GM12801 (cell line): Measurements from ENCODE around the gene ZNF24.

Experiments
- CTCF ChIP-seq: IDR thresholded peaks from one replicate; pipeline ENCODE4 v1.5.1; 2011; ENCODE audit warnings: control low read depth; ENCODE audit not compliant: insufficient read length; ENCODE audit errors: extremely low read depth

ZNF24 gene

GRCh38 chr18:35322486-35323458, 21.4 kb downstream of the ZNF24 start:
- no peak for TF ChIP-seq CTCF

- TF ChIP-seq CTCF, result no peak
Observed at GRCh38 chr18:35311496-35311895, 32.7 kb downstream of the ZNF24 start.

GRCh38 chr18:35306588-35307250, 37.5 kb downstream of the ZNF24 start:
- no peak for TF ChIP-seq CTCF

DNA sequence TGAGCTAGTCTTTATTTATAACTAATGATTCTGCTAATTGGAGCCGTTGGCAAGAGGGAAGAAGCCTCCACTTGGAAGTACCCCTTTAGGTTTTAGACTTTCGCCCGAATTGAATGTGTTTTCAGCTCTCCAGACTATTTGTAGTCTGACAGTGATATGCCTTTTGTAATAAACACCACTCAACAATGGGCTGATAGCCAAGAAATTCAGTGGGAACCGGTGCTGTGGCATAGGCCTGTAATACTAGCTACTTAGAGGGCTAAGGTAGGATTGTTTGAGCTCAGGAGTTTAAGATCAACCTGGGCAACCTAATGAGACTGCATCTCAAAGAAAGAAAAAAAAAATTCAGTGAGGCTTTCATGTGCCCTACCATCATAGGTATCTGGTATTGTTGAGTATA, 40.6 kb downstream of the ZNF24 start:
- no peak for TF ChIP-seq CTCF

- no peak for TF ChIP-seq CTCF
Observed at GRCh38 chr18:35296060-35296459, 48.2 kb downstream of the ZNF24 start.

GRCh38 chr18:35291166-35291565, 53.1 kb downstream of the ZNF24 start:
- TF ChIP-seq CTCF, result no peak

GRCh38 chr18:35290094-35290735, 54.0 kb downstream of the ZNF24 start, which contains the start of gene ZSCAN30:
ZSCAN30 (minus strand) TSS chr18:35290229; CDS start chr18:35264352, 25,877 bp downstream.
- no peak for TF ChIP-seq CTCF
